Measurements from ENCODE around the gene RAB1A. TPM values are rescaled to one million over a fixed set of nuclear protein-coding genes. Genes with fewer than 3 reads are reported as not detected.

The RAB1A gene
- total and polyA plus RNA-seq, 2 of the 13 experiments (the other 11 are each of a cell fraction or from before 2014, with no cell fraction given): 206 to 226 TPM

DNA sequence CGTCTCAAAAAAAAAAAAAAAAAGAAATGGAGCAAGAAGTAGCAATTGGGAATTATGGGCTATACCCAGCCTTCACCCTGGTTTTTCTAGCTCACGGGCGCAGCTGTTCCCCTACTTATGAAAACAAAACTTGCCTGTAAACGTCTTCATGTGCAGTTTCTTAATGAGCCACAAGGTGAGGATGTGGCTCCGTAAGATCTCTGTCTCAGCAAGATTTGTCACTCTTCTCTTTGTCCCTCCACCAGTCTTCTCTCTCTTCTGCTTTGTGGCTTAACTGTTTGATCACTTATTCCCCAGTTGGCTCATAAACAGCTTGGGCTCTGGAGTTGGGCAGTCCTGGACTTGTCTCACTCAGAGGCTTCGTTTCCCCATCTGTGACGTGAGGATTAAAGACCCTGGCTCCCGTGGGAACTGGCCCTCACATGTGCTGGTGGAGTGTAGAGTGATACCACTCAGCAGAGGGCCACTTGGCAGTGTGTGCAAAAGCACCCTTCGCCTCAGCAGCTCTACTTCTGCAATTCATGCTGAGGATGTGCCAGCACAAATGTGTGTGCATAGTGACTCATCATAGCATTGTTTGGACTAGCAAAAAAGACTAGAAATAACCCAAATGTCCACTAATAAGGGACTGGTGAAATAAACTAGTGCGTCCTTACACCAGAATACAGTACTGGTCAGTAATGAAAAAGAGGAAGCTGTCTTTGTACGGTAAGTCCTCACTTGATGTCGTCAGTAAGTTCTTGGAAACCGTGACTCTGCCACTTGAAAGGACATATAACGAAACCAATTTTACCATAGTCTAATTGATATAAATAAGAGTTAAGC lies 65.0 kb downstream of the RAB1A start (continued):
- TF ChIP-seq USF2 (IDR thresholded peaks at IDR 0.05; ENCODE audit: low read depth, low read length) (no peak), USF2 (CRISPR knock-in tag; IDR thresholded peaks at IDR 0.05; ENCODE audit: borderline replicate concordance) (no peak), FOSL2 (CRISPR knock-in tag; IDR thresholded peaks at IDR 0.05) (peak; percentile 94), DNMT3B (CRISPR knock-in tag; conservative IDR thresholded peaks at IDR 0.05) (0 out of 2 replicates have a peak, but pooled peaks have one; percentile 43), GATAD2A (CRISPR knock-in tag; IDR thresholded peaks at IDR 0.05) (peak; percentile 33; the same call in 1 of the 2 replicates), SALL1 (CRISPR knock-in tag; IDR thresholded peaks at IDR 0.05) (peak; percentile 39; the same call in 1 of the 2 replicates), ZNF44 (CRISPR knock-in tag; IDR thresholded peaks at IDR 0.05) (no peak), ZBTB38 (CRISPR knock-in tag; IDR thresholded peaks at IDR 0.05) (0 out of 2 replicates have a peak, but pooled peaks have one; percentile 21), MAFK (conservative IDR thresholded peaks at IDR 0.05 in 1 of 2, IDR thresholded peaks at IDR 0.05 in 1 of 2; ENCODE audit: low read length in 2 of 2) (peak; percentile 60 to 63), SAP130 (CRISPR knock-in tag; IDR thresholded peaks at IDR 0.05; ENCODE audit: low read depth) (peak; percentile 42; the same call in 1 of the 2 replicates), SOX13 (IDR thresholded peaks at IDR 0.05) (no peak), SOX13 (CRISPR knock-in tag; conservative IDR thresholded peaks at IDR 0.05 in 1 of 2, IDR thresholded peaks at IDR 0.05 in 1 of 2) (peak in 1 of 2 experiments; percentile 40; a peak in 1 of 4 replicates), CCAR2 (optimal IDR thresholded peaks at IDR 0.05; ENCODE audit: low read depth, low read length) (no peak), SMC3 (IDR thresholded peaks at IDR 0.05; ENCODE audit: low read length) (peak; percentile 5; the same call in 1 of the 2 replicates), ZNF772 (CRISPR knock-in tag; IDR thresholded peaks at IDR 0.05) (no peak), MAFG (CRISPR knock-in tag; IDR thresholded peaks at IDR 0.05) (no peak), ZNF33A (CRISPR knock-in tag; IDR thresholded peaks at IDR 0.05; ENCODE audit: borderline replicate concordance) (no peak), FOXA1 (IDR thresholded peaks at IDR 0.05) (no peak), FOXA1 (CRISPR knock-in tag; IDR thresholded peaks at IDR 0.05) (0 out of 2 replicates have a peak, but pooled peaks have one; percentile 17), RBM22 (optimal IDR thresholded peaks at IDR 0.05; ENCODE audit: low read length) (peak; percentile 49), ZNF335 (CRISPR knock-in tag; IDR thresholded peaks at IDR 0.05) (0 out of 2 replicates have a peak, but pooled peaks have one; percentile 29)
- TF ChIP-seq, protein P1, sequence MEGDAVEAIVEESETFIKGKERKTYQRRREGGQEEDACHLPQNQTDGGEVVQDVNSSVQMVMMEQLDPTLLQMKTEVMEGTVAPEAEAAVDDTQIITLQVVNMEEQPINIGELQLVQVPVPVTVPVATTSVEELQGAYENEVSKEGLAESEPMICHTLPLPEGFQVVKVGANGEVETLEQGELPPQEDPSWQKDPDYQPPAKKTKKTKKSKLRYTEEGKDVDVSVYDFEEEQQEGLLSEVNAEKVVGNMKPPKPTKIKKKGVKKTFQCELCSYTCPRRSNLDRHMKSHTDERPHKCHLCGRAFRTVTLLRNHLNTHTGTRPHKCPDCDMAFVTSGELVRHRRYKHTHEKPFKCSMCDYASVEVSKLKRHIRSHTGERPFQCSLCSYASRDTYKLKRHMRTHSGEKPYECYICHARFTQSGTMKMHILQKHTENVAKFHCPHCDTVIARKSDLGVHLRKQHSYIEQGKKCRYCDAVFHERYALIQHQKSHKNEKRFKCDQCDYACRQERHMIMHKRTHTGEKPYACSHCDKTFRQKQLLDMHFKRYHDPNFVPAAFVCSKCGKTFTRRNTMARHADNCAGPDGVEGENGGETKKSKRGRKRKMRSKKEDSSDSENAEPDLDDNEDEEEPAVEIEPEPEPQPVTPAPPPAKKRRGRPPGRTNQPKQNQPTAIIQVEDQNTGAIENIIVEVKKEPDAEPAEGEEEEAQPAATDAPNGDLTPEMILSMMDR (CRISPR knock-in tag; IDR thresholded peaks at IDR 0.05): peak; percentile 57
- TF ChIP-seq, protein P2, sequence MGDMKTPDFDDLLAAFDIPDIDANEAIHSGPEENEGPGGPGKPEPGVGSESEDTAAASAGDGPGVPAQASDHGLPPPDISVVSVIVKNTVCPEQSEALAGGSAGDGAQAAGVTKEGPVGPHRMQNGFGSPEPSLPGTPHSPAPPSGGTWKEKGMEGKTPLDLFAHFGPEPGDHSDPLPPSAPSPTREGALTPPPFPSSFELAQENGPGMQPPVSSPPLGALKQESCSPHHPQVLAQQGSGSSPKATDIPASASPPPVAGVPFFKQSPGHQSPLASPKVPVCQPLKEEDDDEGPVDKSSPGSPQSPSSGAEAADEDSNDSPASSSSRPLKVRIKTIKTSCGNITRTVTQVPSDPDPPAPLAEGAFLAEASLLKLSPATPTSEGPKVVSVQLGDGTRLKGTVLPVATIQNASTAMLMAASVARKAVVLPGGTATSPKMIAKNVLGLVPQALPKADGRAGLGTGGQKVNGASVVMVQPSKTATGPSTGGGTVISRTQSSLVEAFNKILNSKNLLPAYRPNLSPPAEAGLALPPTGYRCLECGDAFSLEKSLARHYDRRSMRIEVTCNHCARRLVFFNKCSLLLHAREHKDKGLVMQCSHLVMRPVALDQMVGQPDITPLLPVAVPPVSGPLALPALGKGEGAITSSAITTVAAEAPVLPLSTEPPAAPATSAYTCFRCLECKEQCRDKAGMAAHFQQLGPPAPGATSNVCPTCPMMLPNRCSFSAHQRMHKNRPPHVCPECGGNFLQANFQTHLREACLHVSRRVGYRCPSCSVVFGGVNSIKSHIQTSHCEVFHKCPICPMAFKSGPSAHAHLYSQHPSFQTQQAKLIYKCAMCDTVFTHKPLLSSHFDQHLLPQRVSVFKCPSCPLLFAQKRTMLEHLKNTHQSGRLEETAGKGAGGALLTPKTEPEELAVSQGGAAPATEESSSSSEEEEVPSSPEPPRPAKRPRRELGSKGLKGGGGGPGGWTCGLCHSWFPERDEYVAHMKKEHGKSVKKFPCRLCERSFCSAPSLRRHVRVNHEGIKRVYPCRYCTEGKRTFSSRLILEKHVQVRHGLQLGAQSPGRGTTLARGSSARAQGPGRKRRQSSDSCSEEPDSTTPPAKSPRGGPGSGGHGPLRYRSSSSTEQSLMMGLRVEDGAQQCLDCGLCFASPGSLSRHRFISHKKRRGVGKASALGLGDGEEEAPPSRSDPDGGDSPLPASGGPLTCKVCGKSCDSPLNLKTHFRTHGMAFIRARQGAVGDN (CRISPR knock-in tag; IDR thresholded peaks at IDR 0.05): 0 out of 2 replicates have a peak, but pooled peaks have one; percentile 18
